ENCODE data around the gene ATP6V0A1.

The ATP6V0A1 gene

DNA sequence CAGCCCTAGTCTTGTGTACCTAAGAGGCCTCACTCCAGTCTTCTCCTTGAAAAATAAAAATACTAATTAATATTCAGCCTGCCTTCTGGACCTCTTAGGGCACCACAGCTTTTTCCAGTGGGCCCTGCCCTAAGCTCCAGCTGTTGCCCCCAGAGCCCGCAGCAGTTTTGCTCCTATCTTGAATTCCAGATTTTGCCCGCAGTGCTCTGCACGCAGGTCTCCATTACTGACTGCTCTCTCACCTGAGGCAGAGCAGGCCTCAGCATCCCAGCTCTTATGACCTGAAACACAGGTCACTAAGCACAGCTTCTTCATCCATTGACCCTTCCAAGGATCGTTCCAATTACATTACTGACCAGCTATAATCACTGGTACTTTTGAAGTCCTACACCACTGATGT, 49.0 kb downstream of the ATP6V0A1 start:
- DNase-seq (ENCODE audit: low read depth, low spot score) = no peak
- Histone ChIP-seq H3K9me3 (ENCODE audit: control insufficient read depth, insufficient read depth, low read length) (no peaks in the 10 kb centered on the region), H3K27ac (ENCODE audit: low read length) (no peak overlapping the region), H3K27me3 (ENCODE audit: control insufficient read depth, insufficient read depth, low read length) (no peaks in the 10 kb centered on the region), H3K36me3 (ENCODE audit: control insufficient read depth, insufficient read depth, low read length) (peaks cover 10% of the 10 kb centered on the region; the same call in 1 of the 2 replicates), H3K4me1 (ENCODE audit: control insufficient read depth, insufficient read depth, low read length) (no peaks in the 10 kb centered on the region), H3K4me3 (ENCODE audit: low read length) (no peak overlapping the region)
- WGBS (ENCODE audit: insufficient coverage, insufficient read length) = no CpG with 5 or more reads among the region's 4 CpGs

DNA sequence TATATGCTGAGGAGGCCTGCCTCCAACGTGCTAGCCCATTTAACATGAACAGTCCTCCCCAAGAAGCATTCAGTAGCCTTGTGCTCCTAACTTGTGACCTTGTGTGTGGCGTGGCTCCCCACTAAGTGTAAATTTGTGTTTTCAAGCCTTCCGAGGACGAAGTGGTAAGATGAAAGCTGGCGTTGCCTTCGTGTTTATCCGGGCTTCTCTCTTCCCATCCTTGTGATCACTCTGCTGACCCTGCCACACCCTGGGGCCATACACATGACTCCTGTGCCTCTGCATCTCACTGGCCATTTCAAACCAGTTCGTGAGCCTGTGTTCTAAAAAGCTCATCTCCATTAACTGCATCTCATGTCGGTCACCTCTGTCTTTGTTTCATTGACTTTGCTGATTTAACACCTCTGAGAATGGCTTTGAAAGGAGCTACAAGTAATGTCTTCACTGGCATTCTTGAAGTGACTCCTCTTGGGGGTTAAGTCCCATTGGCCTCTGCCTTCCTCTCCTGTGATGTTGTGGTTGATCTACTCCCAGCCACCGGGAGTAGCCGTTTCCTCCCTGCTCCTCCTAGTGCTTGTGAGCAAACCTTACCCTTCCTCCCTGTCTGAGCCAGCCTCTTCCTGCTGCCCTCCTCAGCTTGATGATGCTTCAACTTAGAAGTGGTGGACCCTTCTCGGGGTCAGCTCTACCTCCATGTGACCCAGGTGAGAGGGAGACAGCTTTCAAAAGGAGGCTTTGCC, 49.9 kb downstream of the ATP6V0A1 start:
- H3K27ac ChIP-seq (ENCODE audit: low read length) = no peak overlapping the region
- WGBS (ENCODE audit: insufficient coverage, insufficient read length) = no CpG with 5 or more reads among the region's 12 CpGs
- H3K4me1 ChIP-seq (ENCODE audit: control insufficient read depth, insufficient read depth, low read length) = no peaks in the 10 kb centered on the region
- no peak overlapping the region for H3K4me3 ChIP-seq (ENCODE audit: low read length)
- 0 out of 2 replicates have a peak, but pooled peaks cover 9% of the 10 kb centered on the region for H3K36me3 ChIP-seq (ENCODE audit: control insufficient read depth, insufficient read depth, low read length)
- H3K9me3 ChIP-seq (ENCODE audit: control insufficient read depth, insufficient read depth, low read length) = no peaks in the 10 kb centered on the region
- H3K27me3 ChIP-seq (ENCODE audit: control insufficient read depth, insufficient read depth, low read length) = no peaks in the 10 kb centered on the region
- DNase-seq (ENCODE audit: low read depth, low spot score) = no peak

- no peak for DNase-seq (ENCODE audit: low read depth, low spot score)
- Histone ChIP-seq H3K4me3 (ENCODE audit: low read length) (no peak overlapping the region), H3K27ac (ENCODE audit: low read length) (no peak overlapping the region), H3K27me3 (ENCODE audit: control insufficient read depth, insufficient read depth, low read length) (no peaks in the 10 kb centered on the region), H3K36me3 (ENCODE audit: control insufficient read depth, insufficient read depth, low read length) (0 out of 2 replicates have a peak, but pooled peaks cover 15% of the 10 kb centered on the region), H3K4me1 (ENCODE audit: control insufficient read depth, insufficient read depth, low read length) (no peaks in the 10 kb centered on the region), H3K9me3 (ENCODE audit: control insufficient read depth, insufficient read depth, low read length) (no peaks in the 10 kb centered on the region)
- WGBS (ENCODE audit: insufficient coverage, insufficient read length) = no CpG with 5 or more reads among the region's 5 CpGs
Observed at GRCh38 chr17:42509409-42509808, 50.7 kb downstream of the ATP6V0A1 start.

- Histone ChIP-seq H3K36me3 (ENCODE audit: control insufficient read depth, insufficient read depth, low read length) (peaks cover 20% of the 10 kb centered on the region; the same call in 1 of the 2 replicates), H3K27ac (ENCODE audit: low read length) (no peak overlapping the region), H3K27me3 (ENCODE audit: control insufficient read depth, insufficient read depth, low read length) (no peaks in the 10 kb centered on the region), H3K9me3 (ENCODE audit: control insufficient read depth, insufficient read depth, low read length) (no peaks in the 10 kb centered on the region), H3K4me3 (ENCODE audit: low read length) (no peak overlapping the region), H3K4me1 (ENCODE audit: control insufficient read depth, insufficient read depth, low read length) (no peaks in the 10 kb centered on the region)
- WGBS (ENCODE audit: insufficient coverage, insufficient read length) = no CpG with 5 or more reads among the region's 2 CpGs
- DNase-seq (ENCODE audit: low read depth, low spot score) = no peak
Observed at GRCh38 chr17:42509841-42510240, 51.2 kb downstream of the ATP6V0A1 start.

DNA sequence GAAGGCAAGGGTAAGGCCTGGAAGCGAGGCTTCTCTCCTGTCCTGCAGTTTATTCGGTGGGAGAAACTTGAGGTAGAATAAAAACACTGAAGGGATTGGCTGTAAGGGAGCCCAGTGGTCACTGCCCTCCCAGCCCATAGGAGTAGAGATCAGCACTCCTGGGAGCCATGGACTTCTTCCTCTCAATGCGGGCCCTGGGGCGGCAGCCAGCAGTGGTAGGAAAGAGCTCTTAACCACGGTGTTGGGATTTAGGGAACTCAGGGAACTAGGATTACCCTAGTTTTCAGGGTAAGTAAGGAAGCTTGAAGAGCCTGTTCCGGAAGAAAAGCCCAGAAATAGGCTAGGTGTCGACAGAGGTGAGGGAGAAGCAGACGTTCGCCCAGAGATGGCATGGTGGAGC, 53.6 kb downstream of the ATP6V0A1 start:
- no peak for DNase-seq (ENCODE audit: low read depth, low spot score)
- Histone ChIP-seq H3K36me3 (ENCODE audit: control insufficient read depth, insufficient read depth, low read length) (peaks cover 21% of the 10 kb centered on the region; the same call in 1 of the 2 replicates), H3K27ac (ENCODE audit: low read length) (no peak overlapping the region), H3K27me3 (ENCODE audit: control insufficient read depth, insufficient read depth, low read length) (no peaks in the 10 kb centered on the region), H3K4me3 (ENCODE audit: low read length) (no peak overlapping the region), H3K9me3 (ENCODE audit: control insufficient read depth, insufficient read depth, low read length) (no peaks in the 10 kb centered on the region), H3K4me1 (ENCODE audit: control insufficient read depth, insufficient read depth, low read length) (no peaks in the 10 kb centered on the region)
- no CpG with 5 or more reads among the region's 9 CpGs for WGBS (ENCODE audit: insufficient coverage, insufficient read length)

DNA sequence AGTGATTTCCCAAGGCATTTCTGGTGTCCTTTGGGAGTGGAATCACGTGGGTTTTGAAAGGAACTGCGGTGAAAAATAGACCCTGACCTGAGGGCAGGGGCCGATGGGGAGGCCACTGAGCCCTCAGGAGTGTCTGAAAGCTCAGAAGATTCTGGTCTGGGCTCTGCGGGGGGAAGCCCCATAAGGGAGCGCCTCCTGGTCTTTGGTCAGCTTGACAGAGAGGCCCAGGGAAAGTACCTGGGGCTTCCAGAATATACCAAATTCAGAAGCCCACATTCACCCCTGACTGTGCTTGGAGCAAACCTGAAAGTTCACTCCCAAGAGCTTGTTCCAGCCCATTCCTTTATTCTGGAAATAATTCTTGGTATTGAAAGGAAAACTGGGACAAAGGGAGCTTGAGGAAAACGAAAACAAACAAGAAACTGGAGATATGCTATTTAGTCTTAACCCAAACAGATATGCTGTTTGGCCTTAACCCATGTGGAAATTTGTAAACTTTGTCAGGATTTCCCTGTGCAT, 54.1 kb downstream of the ATP6V0A1 start:
- Histone ChIP-seq H3K4me1 (ENCODE audit: control insufficient read depth, insufficient read depth, low read length) (no peaks in the 10 kb centered on the region), H3K27ac (ENCODE audit: low read length) (no peak overlapping the region), H3K27me3 (ENCODE audit: control insufficient read depth, insufficient read depth, low read length) (no peaks in the 10 kb centered on the region), H3K36me3 (ENCODE audit: control insufficient read depth, insufficient read depth, low read length) (peaks cover 21% of the 10 kb centered on the region; the same call in 1 of the 2 replicates), H3K9me3 (ENCODE audit: control insufficient read depth, insufficient read depth, low read length) (no peaks in the 10 kb centered on the region), H3K4me3 (ENCODE audit: low read length) (no peak overlapping the region)
- WGBS (ENCODE audit: insufficient coverage, insufficient read length) = no CpG with 5 or more reads among the region's 6 CpGs
- no peak for DNase-seq (ENCODE audit: low read depth, low spot score)

DNA sequence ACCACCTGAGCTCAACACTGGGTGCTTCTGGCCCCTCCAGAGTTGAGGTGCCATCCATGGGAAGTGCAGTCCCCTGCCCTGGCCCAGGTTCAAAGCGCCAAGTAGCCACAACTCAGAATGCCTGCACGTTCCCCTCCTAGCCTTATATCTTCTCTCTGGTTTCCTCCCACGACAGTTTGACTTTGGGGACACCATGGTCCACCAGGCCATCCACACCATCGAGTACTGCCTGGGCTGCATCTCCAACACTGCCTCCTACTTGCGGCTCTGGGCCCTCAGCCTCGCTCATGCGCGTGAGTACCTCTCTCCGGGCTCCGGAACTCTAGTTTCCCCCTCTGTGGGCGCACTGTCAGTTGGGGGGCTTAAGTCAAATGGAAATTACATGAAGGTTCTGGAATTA, 55.0 kb downstream of the ATP6V0A1 start:
- H3K9me3 ChIP-seq (ENCODE audit: control insufficient read depth, insufficient read depth, low read length) = no peaks in the 10 kb centered on the region
- no peak overlapping the region for H3K27ac ChIP-seq (ENCODE audit: low read length)
- H3K4me1 ChIP-seq (ENCODE audit: control insufficient read depth, insufficient read depth, low read length) = no peaks in the 10 kb centered on the region
- no CpG with 5 or more reads among the region's 11 CpGs for WGBS (ENCODE audit: insufficient coverage, insufficient read length)
- H3K36me3 ChIP-seq (ENCODE audit: control insufficient read depth, insufficient read depth, low read length) = peaks cover 16% of the 10 kb centered on the region; the same call in 1 of the 2 replicates
- no peaks in the 10 kb centered on the region for H3K27me3 ChIP-seq (ENCODE audit: control insufficient read depth, insufficient read depth, low read length)
- no peak for DNase-seq (ENCODE audit: low read depth, low spot score)
- no peak overlapping the region for H3K4me3 ChIP-seq (ENCODE audit: low read length)

GRCh38 chr17:42514279-42514678, 55.6 kb downstream of the ATP6V0A1 start:
- Histone ChIP-seq H3K27ac (ENCODE audit: low read length) (no peak overlapping the region), H3K9me3 (ENCODE audit: control insufficient read depth, insufficient read depth, low read length) (no peaks in the 10 kb centered on the region)
- WGBS (ENCODE audit: insufficient coverage, insufficient read length) = no CpG with 5 or more reads among the region's 11 CpGs

DNA sequence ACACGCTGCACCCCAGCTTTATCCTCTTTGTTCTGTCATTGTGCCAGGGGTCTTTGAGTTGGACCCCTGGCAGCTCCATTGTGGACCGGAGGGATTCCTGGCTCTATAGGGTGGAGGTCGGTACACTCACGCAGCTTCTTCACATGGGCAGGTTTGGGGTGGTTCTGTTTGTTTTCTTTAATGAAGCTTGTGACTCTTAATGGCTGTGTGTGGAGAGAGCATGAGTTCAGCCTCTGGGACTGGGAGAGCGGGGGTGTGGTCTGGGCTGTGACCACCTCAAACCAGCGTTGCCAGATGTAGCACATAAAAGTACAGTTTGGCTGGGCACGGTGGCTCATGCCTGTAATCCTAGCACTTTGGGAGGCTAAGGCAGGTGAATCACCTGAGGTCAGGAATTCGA, 56.2 kb downstream of the ATP6V0A1 start:
- no peaks in the 10 kb centered on the region for H3K9me3 ChIP-seq (ENCODE audit: control insufficient read depth, insufficient read depth, low read length)
- DNase-seq (ENCODE audit: low read depth, low spot score) = no peak
- WGBS (ENCODE audit: insufficient coverage, insufficient read length) = no CpG with 5 or more reads among the region's 8 CpGs
- no peak overlapping the region for H3K27ac ChIP-seq (ENCODE audit: low read length)
- H3K36me3 ChIP-seq (ENCODE audit: control insufficient read depth, insufficient read depth, low read length) = peaks cover 11% of the 10 kb centered on the region; the same call in 1 of the 2 replicates
- no peaks in the 10 kb centered on the region for H3K27me3 ChIP-seq (ENCODE audit: control insufficient read depth, insufficient read depth, low read length)
- peaks cover 1% of the 10 kb centered on the region; the same call in 1 of the 2 replicates for H3K4me1 ChIP-seq (ENCODE audit: control insufficient read depth, insufficient read depth, low read length)
- H3K4me3 ChIP-seq (ENCODE audit: low read length) = no peak overlapping the region

More at GRCh38 chr17:42514279-42514678, 55.6 kb downstream of the ATP6V0A1 start:
- Histone ChIP-seq H3K27me3 (ENCODE audit: control insufficient read depth, insufficient read depth, low read length) (no peaks in the 10 kb centered on the region), H3K36me3 (ENCODE audit: control insufficient read depth, insufficient read depth, low read length) (peaks cover 13% of the 10 kb centered on the region; the same call in 1 of the 2 replicates), H3K4me1 (ENCODE audit: control insufficient read depth, insufficient read depth, low read length) (no peaks in the 10 kb centered on the region), H3K4me3 (ENCODE audit: low read length) (no peak overlapping the region)
- DNase-seq (ENCODE audit: low read depth, low spot score) = no peak

DNA sequence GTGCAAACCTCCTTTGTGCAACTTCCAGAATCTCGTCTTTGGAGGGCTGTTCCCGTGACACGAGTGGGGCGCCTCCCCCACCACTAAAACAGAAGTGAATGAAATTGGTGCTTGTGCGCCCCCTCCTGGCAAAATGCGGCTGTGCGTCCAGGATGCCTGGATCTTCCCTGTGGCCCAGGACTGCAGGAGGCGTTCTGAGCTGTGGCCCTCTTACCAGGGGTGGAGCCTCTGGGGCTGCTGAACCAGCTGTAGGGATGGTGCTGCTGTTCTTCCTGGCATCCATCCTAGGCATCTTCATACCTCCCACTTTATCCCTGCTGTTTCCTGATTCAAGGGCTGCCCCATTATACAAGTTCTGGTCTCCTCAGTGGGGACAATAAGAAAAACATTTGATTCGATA, 58.8 kb downstream of the ATP6V0A1 start:
- Histone ChIP-seq H3K4me3 (ENCODE audit: low read length) (no peak overlapping the region), H3K36me3 (ENCODE audit: control insufficient read depth, insufficient read depth, low read length) (peaks cover 21% of the 10 kb centered on the region), H3K9me3 (ENCODE audit: control insufficient read depth, insufficient read depth, low read length) (no peaks in the 10 kb centered on the region), H3K27ac (ENCODE audit: low read length) (no peak overlapping the region), H3K4me1 (ENCODE audit: control insufficient read depth, insufficient read depth, low read length) (peaks cover 4% of the 10 kb centered on the region), H3K27me3 (ENCODE audit: control insufficient read depth, insufficient read depth, low read length) (no peaks in the 10 kb centered on the region)
- no CpG with 5 or more reads among the region's 9 CpGs for whole genome bisulfite sequencing (ENCODE audit: insufficient coverage, insufficient read length)
- no peak for DNase-seq (ENCODE audit: low read depth, low spot score)
